ENCODE results near the gene C16orf90. TPM values are rescaled to one million over a fixed set of nuclear protein-coding genes. Genes with fewer than 3 reads are reported as not detected.

The C16orf90 gene
- total RNA-seq, result not detected

- no peak within 1 kb of the TSS for H3K4me3 ChIP-seq
- H3K9me3 ChIP-seq, result no peaks in the 10 kb centered on the region
- DNase-seq (ENCODE audit: extremely low spot score in 2 of 2), result no peak
- H3K4me1 ChIP-seq, result peaks cover 19% of the 10 kb centered on the region
- intact Hi-C loops (cut with DNase I), result loop anchor here (10.0 kb wide), 1 partner anchor 220 kb away; no protein-coding TSS in a partner anchor
- no peak for TF ChIP-seq CTCF (IDR thresholded peaks at IDR 0.05)
- TF ChIP-seq POLR2AphosphoS5 (IDR thresholded peaks at IDR 0.05; ENCODE audit: insufficient read depth in 1 of 2, low read depth in 1 of 2), result no peak
- TF ChIP-seq POLR2A (IDR thresholded peaks at IDR 0.05), result no peak
- H3K27ac ChIP-seq, result no peak within 1 kb of the TSS
- H3K36me3 ChIP-seq, result no peaks in the 10 kb centered on the region
- no peaks in the 10 kb centered on the region for H3K27me3 ChIP-seq
Measured at GRCh38 chr16:3495176-3495575, at the start of gene C16orf90. C16orf90 (minus strand) TSS chr16:3495489; CDS start chr16:3495421, 68 bp downstream.

GRCh38 chr16:3542601-3543373, 47.5 kb upstream of the C16orf90 start:
- Histone ChIP-seq H3K9me3 (no peaks in the 10 kb centered on the region), H3K27me3 (no peaks in the 10 kb centered on the region), H3K36me3 (peaks cover 0 to 5% of the 10 kb centered on the region in 2 donors), H3K4me3 (no peak overlapping the region), H3K4me1 (no peaks in the 10 kb centered on the region), H3K27ac (no peak overlapping the region)
- no peak for DNase-seq (ENCODE audit: extremely low spot score in 2 of 2)
- intact Hi-C loops (cut with DNase I), result no loop called here
- no peak for TF ChIP-seq POLR2AphosphoS5 (IDR thresholded peaks at IDR 0.05; ENCODE audit: insufficient read depth in 1 of 2, low read depth in 1 of 2)
- TF ChIP-seq CTCF (IDR thresholded peaks at IDR 0.05), result no peak
- TF ChIP-seq POLR2A (IDR thresholded peaks at IDR 0.05), result no peak

GRCh38 chr16:3541527-3542155, 46.4 kb upstream of the C16orf90 start:
- peaks cover 0 to 5% of the 10 kb centered on the region in 2 donors for H3K36me3 ChIP-seq
- intact Hi-C loops (cut with DNase I), result no loop called here

GRCh38 chr16:3538222-3538621, 42.9 kb upstream of the C16orf90 start:
- H3K27me3 ChIP-seq, result no peaks in the 10 kb centered on the region
- intact Hi-C loops (cut with DNase I), result no loop called here
- TF ChIP-seq POLR2AphosphoS5 (IDR thresholded peaks at IDR 0.05; ENCODE audit: insufficient read depth in 1 of 2, low read depth in 1 of 2) (no peak), POLR2A (IDR thresholded peaks at IDR 0.05) (no peak), CTCF (IDR thresholded peaks at IDR 0.05) (no peak)
- H3K36me3 ChIP-seq, result peaks cover 0 to 13% of the 10 kb centered on the region in 2 donors
- H3K9me3 ChIP-seq, result no peaks in the 10 kb centered on the region
- no peak overlapping the region for H3K27ac ChIP-seq
- H3K4me3 ChIP-seq, result no peak overlapping the region
- DNase-seq (ENCODE audit: extremely low spot score in 2 of 2), result no peak
- H3K4me1 ChIP-seq, result no peaks in the 10 kb centered on the region

More at GRCh38 chr16:3541527-3542155, 46.4 kb upstream of the C16orf90 start:
- no peaks in the 10 kb centered on the region for H3K4me1 ChIP-seq
- no peak for DNase-seq (ENCODE audit: extremely low spot score in 2 of 2)
- TF ChIP-seq CTCF (IDR thresholded peaks at IDR 0.05), result no peak
- no peaks in the 10 kb centered on the region for H3K9me3 ChIP-seq
- no peak overlapping the region for H3K27ac ChIP-seq
- no peak overlapping the region for H3K4me3 ChIP-seq
- H3K27me3 ChIP-seq, result no peaks in the 10 kb centered on the region

GRCh38 chr16:3536851-3537250, 41.6 kb upstream of the C16orf90 start:
- Histone ChIP-seq H3K4me3 (no peak overlapping the region), H3K27ac (no peak overlapping the region), H3K27me3 (no peaks in the 10 kb centered on the region), H3K4me1 (no peaks in the 10 kb centered on the region), H3K36me3 (peaks cover 0 to 27% of the 10 kb centered on the region in 2 donors), H3K9me3 (no peaks in the 10 kb centered on the region)
- DNase-seq (ENCODE audit: extremely low spot score in 2 of 2), result no peak
- TF ChIP-seq POLR2A (IDR thresholded peaks at IDR 0.05) (no peak), POLR2AphosphoS5 (IDR thresholded peaks at IDR 0.05; ENCODE audit: insufficient read depth in 1 of 2, low read depth in 1 of 2) (no peak), CTCF (IDR thresholded peaks at IDR 0.05) (no peak)
- intact Hi-C loops (cut with DNase I), result loop anchor here (1.0 kb wide), 1 partner anchor 34 kb away; no protein-coding TSS in a partner anchor
